HEK293 (cell line): ENCODE results near the gene LTB4R.
A peak's percentile ranks its signal among the peaks of the same experiment; 100 is the strongest.

Experiments used
- CTCF ChIA-PET: fragments of 350-600 bp; formaldehyde crosslinking; extraction: SDS; loops from one replicate; lab custom pipeline; 2021; ENCODE audit warnings: antibody characterized with exemption; lab: Yijun Ruan, JAX
- POLR2A ChIA-PET: fragments of 300-600 bp; formaldehyde crosslinking; extraction: SDS; loops from one replicate; lab custom pipeline; 2020; ENCODE audit warnings: antibody characterized with exemption, inconsistent platforms; lab: Yijun Ruan, JAX
- H3K27ac ChIP-seq: fragments of 200-500 bp; sonication (Bioruptor generic); 2 replicates; pipeline ENCODE4 v1.5.1; 2014; ENCODE audit warnings: low read depth, low read length, control low read depth, inconsistent platforms; ENCODE audit errors: extremely low read depth
- H3K36me3 ChIP-seq, 2 experiments: fragments of 200-500 bp in 1 of 2; sonication (Bioruptor generic) in 1 of 2; 1 replicate in 1 of 2; 2 replicates in 1 of 2; pipeline ENCODE4 v1.5.1; 2014 to 2017; ENCODE audit warnings: inconsistent platforms in 2 of 2, low read length in 2 of 2; ENCODE audit not compliant: control insufficient read depth in 2 of 2, insufficient read depth in 1 of 2
- H3K4me1 ChIP-seq: fragments of 200-500 bp; sonication (Bioruptor generic); 2 replicates; pipeline ENCODE4 v1.5.1; 2014; ENCODE audit warnings: mild to moderate bottlenecking, low read length, inconsistent platforms; ENCODE audit not compliant: control insufficient read depth, insufficient read depth
- H3K4me3 ChIP-seq: 2 replicates; pipeline ENCODE4 v1.5.1; 2011; ENCODE audit warnings: low read depth, mild to moderate bottlenecking, control low read depth, low read length, moderate library complexity
- H3K9me3 ChIP-seq: fragments of 200-500 bp; sonication (Bioruptor generic); 2 replicates; pipeline ENCODE4 v1.5.1; 2014; ENCODE audit warnings: low read depth, low read length, inconsistent platforms; ENCODE audit not compliant: control insufficient read depth, insufficient read depth
- EGR2 ChIP-seq: fragments of 450-650 bp; formaldehyde crosslinking; IDR thresholded peaks from 2 replicates; pipeline ENCODE4 v1.5.1; 2016; ENCODE audit warnings: low read depth, missing biosample characterization, missing genetic modification characterization
- FEZF1 ChIP-seq: fragments of 450-650 bp; formaldehyde crosslinking; IDR thresholded peaks from 2 replicates; pipeline ENCODE4 v1.5.1; 2016; ENCODE audit warnings: missing biosample characterization, missing genetic modification characterization
- GLIS2 ChIP-seq: fragments of 450-650 bp; formaldehyde crosslinking; IDR thresholded peaks from 2 replicates; pipeline ENCODE4 v1.5.1; 2016; ENCODE audit warnings: missing biosample characterization, missing genetic modification characterization
- KLF10 ChIP-seq: fragments of 450-650 bp; IDR thresholded peaks from 2 replicates; pipeline ENCODE4 v1.5.1; 2018; ENCODE audit warnings: missing biosample characterization, mild to moderate bottlenecking, missing genetic modification characterization
- KLF7 ChIP-seq: fragments of 450-650 bp; formaldehyde crosslinking; IDR thresholded peaks from 2 replicates; pipeline ENCODE4 v1.5.1; 2016; ENCODE audit warnings: missing biosample characterization, missing genetic modification characterization, borderline replicate concordance
- OSR2 ChIP-seq: fragments of 450-650 bp; formaldehyde crosslinking; IDR thresholded peaks from 2 replicates; pipeline ENCODE4 v1.5.1; 2016; ENCODE audit warnings: missing biosample characterization, missing genetic modification characterization
- SCRT1 ChIP-seq: fragments of 450-650 bp; formaldehyde crosslinking; IDR thresholded peaks from 2 replicates; pipeline ENCODE4 v1.5.1; 2016; ENCODE audit warnings: missing biosample characterization, missing genetic modification characterization, borderline replicate concordance
- SP2 ChIP-seq: fragments of 450-650 bp; formaldehyde crosslinking; IDR thresholded peaks from 2 replicates; pipeline ENCODE4 v1.5.1; 2016; ENCODE audit warnings: missing biosample characterization, missing genetic modification characterization
- ZEB2 ChIP-seq: fragments of 450-650 bp; formaldehyde crosslinking; IDR thresholded peaks from 2 replicates; pipeline ENCODE4 v1.5.1; 2016; ENCODE audit warnings: missing biosample characterization, missing genetic modification characterization
- ZNF121 ChIP-seq: fragments of 450-650 bp; formaldehyde crosslinking; IDR thresholded peaks from 2 replicates; pipeline ENCODE4 v1.5.1; 2016; ENCODE audit warnings: missing biosample characterization, missing genetic modification characterization
- ZNF174 ChIP-seq: fragments of 450-650 bp; formaldehyde crosslinking; IDR thresholded peaks from 2 replicates; pipeline ENCODE4 v1.5.0; 2017; ENCODE audit warnings: missing biosample characterization, mild to moderate bottlenecking, missing genetic modification characterization
- ZNF175 ChIP-seq: fragments of 450-650 bp; formaldehyde crosslinking; IDR thresholded peaks from 2 replicates; pipeline ENCODE4 v1.5.1; 2016; ENCODE audit warnings: missing biosample characterization, missing genetic modification characterization
- ZNF473 ChIP-seq: fragments of 450-650 bp; formaldehyde crosslinking; IDR thresholded peaks from 2 replicates; pipeline ENCODE4 v1.5.1; 2017; ENCODE audit warnings: missing biosample characterization, missing genetic modification characterization
- ZNF561 ChIP-seq: fragments of 450-650 bp; IDR thresholded peaks from 2 replicates; pipeline ENCODE4 v1.5.1; 2018; ENCODE audit warnings: missing biosample characterization, missing genetic modification characterization, borderline replicate concordance
- ZNF610 ChIP-seq: fragments of 450-650 bp; formaldehyde crosslinking; IDR thresholded peaks from 2 replicates; pipeline ENCODE4 v1.5.1; 2016; ENCODE audit warnings: missing biosample characterization, missing genetic modification characterization, borderline replicate concordance
- ZNF621 ChIP-seq: fragments of 450-650 bp; formaldehyde crosslinking; IDR thresholded peaks from 2 replicates; pipeline ENCODE4 v1.5.1; 2017; ENCODE audit warnings: missing biosample characterization, missing genetic modification characterization
- ZNF76 ChIP-seq: fragments of 450-650 bp; formaldehyde crosslinking; IDR thresholded peaks from 2 replicates; pipeline ENCODE4; 2016; ENCODE audit warnings: low read depth, missing biosample characterization, missing genetic modification characterization, borderline replicate concordance
- ZSCAN16 ChIP-seq: fragments of 450-650 bp; formaldehyde crosslinking; IDR thresholded peaks from 2 replicates; pipeline ENCODE4 v1.5.1; 2016; ENCODE audit warnings: missing biosample characterization, missing genetic modification characterization
- TF ChIP-seq, protein P1 (sequence below): fragments of 450-650 bp; formaldehyde crosslinking; conservative IDR thresholded peaks from 2 replicates; pipeline ENCODE4 v1.5.1; 2016; ENCODE audit warnings: low read depth, missing biosample characterization, missing genetic modification characterization
- TF ChIP-seq, protein P2 (sequence below): fragments of 450-650 bp; formaldehyde crosslinking; IDR thresholded peaks from 2 replicates; pipeline ENCODE4 v1.5.1; 2017; ENCODE audit warnings: missing biosample characterization, missing genetic modification characterization

Gene LTB4R

DNA sequence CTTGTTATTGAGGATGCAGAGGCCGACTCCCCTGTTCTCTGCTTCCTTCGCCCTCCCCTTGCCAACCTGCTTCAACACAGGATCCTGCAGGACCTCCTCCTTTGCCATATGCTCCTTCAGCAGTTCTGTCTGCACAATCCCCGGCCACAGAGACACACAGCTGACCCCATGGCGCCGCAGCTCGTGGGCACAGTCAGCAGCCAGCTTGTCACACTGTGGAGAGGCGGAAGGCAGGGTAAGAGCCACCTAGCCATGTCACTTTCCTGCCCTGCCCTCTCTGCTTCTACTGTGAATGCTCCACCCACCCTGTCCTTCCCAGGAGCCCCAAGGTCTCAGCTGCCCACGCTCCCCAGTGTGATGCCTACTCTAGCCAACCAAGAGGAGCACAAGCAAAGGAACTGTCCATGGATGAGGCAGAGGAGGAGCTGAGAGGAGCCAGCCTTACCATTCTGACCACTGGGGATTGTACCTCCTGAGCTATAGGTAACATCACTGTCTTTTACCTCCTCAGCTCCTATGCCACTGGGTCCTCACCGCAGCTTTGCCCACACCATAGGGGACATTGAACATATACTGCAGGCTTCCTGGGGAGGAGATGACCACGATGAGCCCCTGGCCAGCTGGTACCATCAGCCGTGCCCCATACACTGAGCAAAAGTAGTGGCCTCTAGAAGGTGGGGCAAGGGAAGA, 19.0 kb upstream of the LTB4R start:
- peaks cover 3% of the 10 kb centered on the region; the same call in 1 of the 2 replicates for H3K4me1 ChIP-seq
- no peak overlapping the region for H3K27ac ChIP-seq
- no peak overlapping the region for H3K4me3 ChIP-seq
- peaks cover 10 to 61% of the 10 kb centered on the region in 2 experiments for H3K36me3 ChIP-seq
- H3K9me3 ChIP-seq, result no peaks in the 10 kb centered on the region
- no peak for TF ChIP-seq FEZF1 (tag by site-specific recombination)
- 0 out of 2 replicates have a peak, but pooled peaks have one; percentile 19 for TF ChIP-seq EGR2 (tag by site-specific recombination)
- ChIA-PET CTCF (interaction anchor here (1.0 to 1.6 kb wide), 6 partner anchors 15 to 139 kb away, joined by 5 to 7 read pairs (median 6); partner anchors contain the start of genes CIDEB and TINF2), POLR2A (interaction anchor here (0.9 to 2.0 kb wide), 2 partner anchors 21 to 50 kb away, joined by 3 to 8 read pairs; partner anchors contain the start of genes RABGGTA and TINF2)

DNA sequence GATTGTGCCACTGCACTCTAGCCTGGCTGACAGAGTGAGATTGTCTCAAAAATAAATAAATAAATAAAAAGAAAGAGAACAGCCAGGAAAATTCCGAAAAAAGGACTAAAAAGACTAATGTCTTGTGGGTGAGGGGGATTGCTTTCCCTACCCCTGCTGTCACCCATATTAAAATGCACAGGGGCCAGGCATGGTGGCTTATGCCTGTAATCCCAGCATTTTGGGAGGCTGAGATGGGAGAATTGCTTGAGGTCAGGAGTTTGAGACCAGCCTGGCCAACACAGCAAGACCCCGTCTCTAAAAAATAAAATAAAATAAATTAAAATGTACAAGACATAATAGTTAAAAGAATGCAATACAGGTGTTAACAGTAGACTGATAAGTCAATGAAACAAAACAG, 17.8 kb upstream of the LTB4R start:
- peaks cover 10 to 61% of the 10 kb centered on the region in 2 experiments for H3K36me3 ChIP-seq
- H3K27ac ChIP-seq, result no peak overlapping the region
- peaks cover 3% of the 10 kb centered on the region; the same call in 1 of the 2 replicates for H3K4me1 ChIP-seq
- TF ChIP-seq ZNF121 (tag by site-specific recombination) (peak; percentile 64; the same call in 1 of the 2 replicates), ZNF473 (no peak), ZNF175 (tag by site-specific recombination) (no peak), ZNF621 (tag by site-specific recombination) (no peak)
- TF ChIP-seq, all 188 proteins: peak for 1
- no peak overlapping the region for H3K4me3 ChIP-seq
- CTCF ChIA-PET, result interaction anchor here (1.0 to 1.3 kb wide), 3 partner anchors 20 to 51 kb away, joined by 5 to 6 read pairs (median 6); partner anchors contain the start of gene TINF2
- H3K9me3 ChIP-seq, result no peaks in the 10 kb centered on the region
- POLR2A ChIA-PET, result interaction anchor here (2.0 kb wide), 1 partner anchor 51 kb away, joined by 8 read pairs; the partner anchor contains the start of gene TINF2

DNA sequence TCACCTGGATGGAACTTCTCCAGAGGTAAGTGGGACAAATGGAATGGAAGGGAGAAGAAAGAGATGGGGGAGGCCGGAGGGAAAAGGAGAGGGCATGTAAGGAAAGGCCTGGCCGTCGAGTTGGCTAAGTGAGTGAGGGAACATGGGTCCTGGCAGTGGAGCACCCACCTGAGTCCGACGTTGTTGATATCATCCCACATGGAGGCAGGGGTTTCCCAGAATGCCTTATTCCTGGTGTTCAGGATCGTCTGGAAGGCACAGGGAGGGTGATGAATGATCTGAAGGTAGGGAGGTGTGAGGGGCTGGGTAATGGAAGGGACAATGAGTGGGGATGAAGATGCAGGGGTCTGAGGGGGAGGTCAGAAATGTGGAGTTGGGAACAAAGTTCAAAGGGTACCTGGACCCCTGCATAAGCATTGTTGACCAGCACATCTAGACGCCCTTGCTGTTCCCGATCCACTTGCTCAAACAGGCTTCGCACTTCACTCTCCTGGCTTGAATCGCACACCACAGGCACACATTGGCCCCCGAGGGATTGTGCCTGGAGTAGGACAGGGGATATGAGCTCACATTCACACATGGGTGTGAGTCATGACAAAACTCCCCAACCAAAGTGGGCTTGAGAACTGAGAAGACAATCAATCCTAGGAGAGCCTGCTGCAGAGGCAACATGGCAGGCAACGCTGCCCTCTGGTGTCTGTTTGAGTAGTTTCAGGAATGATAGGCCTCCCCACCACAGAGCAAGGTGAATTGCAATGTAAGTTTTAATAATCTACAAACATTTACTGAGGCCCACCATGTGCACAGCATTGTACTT, 14.8 kb upstream of the LTB4R start:
- no peak overlapping the region for H3K4me3 ChIP-seq
- ChIA-PET CTCF (interaction anchor here (0.6 to 5.7 kb wide), 30 partner anchors 8 to 282 kb away, joined by 3 to 133 read pairs (median 5); partner anchors contain the start of genes ADCY4, CIDEB, IPO4 and LTB4R2), POLR2A (interaction anchor here (1.5 to 5.4 kb wide), 3 partner anchors 25 to 82 kb away, joined by 5 to 62 read pairs (median 10); partner anchors contain the start of genes RABGGTA and TINF2)
- H3K4me1 ChIP-seq, result peaks cover 12% of the 10 kb centered on the region
- no peaks in the 10 kb centered on the region for H3K9me3 ChIP-seq
- peaks cover 14 to 44% of the 10 kb centered on the region in 2 experiments for H3K36me3 ChIP-seq
- H3K27ac ChIP-seq, result no peak overlapping the region
- TF ChIP-seq ZNF76 (tag by site-specific recombination) (no peak; the same call in none of the 2 replicates), ZEB2 (tag by site-specific recombination) (peak; percentile 54; the same call in 1 of the 2 replicates), SCRT1 (tag by site-specific recombination) (no peak), SP2 (no peak), ZSCAN16 (no peak), KLF10 (tag by site-specific recombination) (no peak), ZNF561 (tag by site-specific recombination) (no peak), ZNF610 (tag by site-specific recombination) (no peak), ZNF174 (tag by site-specific recombination) (no peak), GLIS2 (peak; percentile 36), OSR2 (tag by site-specific recombination) (no peak), KLF7 (tag by site-specific recombination) (no peak)
- TF ChIP-seq, protein P1, sequence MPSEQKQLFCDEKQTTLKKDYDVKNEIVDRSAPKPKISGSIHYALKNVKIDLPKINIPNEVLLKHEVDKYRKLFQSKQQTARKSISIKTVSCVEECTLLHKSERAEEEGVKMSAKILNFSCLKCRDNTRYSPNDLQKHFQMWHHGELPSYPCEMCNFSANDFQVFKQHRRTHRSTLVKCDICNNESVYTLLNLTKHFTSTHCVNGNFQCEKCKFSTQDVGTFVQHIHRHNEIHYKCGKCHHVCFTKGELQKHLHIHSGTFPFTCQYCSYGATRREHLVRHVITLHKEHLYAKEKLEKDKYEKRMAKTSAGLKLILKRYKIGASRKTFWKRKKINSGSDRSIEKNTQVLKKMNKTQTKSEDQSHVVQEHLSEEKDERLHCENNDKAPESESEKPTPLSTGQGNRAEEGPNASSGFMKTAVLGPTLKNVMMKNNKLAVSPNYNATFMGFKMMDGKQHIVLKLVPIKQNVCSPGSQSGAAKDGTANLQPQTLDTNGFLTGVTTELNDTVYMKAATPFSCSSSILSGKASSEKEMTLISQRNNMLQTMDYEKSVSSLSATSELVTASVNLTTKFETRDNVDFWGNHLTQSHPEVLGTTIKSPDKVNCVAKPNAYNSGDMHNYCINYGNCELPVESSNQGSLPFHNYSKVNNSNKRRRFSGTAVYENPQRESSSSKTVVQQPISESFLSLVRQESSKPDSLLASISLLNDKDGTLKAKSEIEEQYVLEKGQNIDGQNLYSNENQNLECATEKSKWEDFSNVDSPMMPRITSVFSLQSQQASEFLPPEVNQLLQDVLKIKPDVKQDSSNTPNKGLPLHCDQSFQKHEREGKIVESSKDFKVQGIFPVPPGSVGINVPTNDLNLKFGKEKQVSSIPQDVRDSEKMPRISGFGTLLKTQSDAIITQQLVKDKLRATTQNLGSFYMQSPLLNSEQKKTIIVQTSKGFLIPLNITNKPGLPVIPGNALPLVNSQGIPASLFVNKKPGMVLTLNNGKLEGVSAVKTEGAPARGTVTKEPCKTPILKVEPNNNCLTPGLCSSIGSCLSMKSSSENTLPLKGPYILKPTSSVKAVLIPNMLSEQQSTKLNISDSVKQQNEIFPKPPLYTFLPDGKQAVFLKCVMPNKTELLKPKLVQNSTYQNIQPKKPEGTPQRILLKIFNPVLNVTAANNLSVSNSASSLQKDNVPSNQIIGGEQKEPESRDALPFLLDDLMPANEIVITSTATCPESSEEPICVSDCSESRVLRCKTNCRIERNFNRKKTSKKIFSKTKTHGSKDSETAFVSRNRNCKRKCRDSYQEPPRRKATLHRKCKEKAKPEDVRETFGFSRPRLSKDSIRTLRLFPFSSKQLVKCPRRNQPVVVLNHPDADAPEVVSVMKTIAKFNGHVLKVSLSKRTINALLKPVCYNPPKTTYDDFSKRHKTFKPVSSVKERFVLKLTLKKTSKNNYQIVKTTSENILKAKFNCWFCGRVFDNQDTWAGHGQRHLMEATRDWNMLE, result no peak
- TF ChIP-seq, protein P2, sequence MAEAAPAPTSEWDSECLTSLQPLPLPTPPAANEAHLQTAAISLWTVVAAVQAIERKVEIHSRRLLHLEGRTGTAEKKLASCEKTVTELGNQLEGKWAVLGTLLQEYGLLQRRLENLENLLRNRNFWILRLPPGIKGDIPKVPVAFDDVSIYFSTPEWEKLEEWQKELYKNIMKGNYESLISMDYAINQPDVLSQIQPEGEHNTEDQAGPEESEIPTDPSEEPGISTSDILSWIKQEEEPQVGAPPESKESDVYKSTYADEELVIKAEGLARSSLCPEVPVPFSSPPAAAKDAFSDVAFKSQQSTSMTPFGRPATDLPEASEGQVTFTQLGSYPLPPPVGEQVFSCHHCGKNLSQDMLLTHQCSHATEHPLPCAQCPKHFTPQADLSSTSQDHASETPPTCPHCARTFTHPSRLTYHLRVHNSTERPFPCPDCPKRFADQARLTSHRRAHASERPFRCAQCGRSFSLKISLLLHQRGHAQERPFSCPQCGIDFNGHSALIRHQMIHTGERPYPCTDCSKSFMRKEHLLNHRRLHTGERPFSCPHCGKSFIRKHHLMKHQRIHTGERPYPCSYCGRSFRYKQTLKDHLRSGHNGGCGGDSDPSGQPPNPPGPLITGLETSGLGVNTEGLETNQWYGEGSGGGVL (tag by site-specific recombination), result no peak
